ENCODE measurements around the gene PGA5.

The PGA5 gene

GRCh38 chr11:61270354-61271076 is 29.5 kb downstream of the PGA5 start:
- no peak for DNase-seq

DNA sequence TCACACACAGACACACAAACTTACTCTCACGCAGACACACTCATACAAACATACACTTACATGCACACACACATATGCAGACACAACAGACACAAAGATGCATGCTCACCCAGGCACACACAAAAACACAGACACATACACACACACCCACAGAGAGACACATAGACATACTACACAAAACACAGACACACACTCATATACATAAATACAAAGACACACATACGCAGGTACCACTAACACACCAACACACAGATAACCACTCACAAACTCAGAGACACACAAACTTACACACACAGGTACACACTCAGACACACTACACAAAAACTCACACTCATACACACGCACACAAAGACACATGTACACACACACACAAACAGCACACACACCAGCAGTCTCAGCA is 31.8 kb downstream of the PGA5 start:
- no peak for DNase-seq

DNA sequence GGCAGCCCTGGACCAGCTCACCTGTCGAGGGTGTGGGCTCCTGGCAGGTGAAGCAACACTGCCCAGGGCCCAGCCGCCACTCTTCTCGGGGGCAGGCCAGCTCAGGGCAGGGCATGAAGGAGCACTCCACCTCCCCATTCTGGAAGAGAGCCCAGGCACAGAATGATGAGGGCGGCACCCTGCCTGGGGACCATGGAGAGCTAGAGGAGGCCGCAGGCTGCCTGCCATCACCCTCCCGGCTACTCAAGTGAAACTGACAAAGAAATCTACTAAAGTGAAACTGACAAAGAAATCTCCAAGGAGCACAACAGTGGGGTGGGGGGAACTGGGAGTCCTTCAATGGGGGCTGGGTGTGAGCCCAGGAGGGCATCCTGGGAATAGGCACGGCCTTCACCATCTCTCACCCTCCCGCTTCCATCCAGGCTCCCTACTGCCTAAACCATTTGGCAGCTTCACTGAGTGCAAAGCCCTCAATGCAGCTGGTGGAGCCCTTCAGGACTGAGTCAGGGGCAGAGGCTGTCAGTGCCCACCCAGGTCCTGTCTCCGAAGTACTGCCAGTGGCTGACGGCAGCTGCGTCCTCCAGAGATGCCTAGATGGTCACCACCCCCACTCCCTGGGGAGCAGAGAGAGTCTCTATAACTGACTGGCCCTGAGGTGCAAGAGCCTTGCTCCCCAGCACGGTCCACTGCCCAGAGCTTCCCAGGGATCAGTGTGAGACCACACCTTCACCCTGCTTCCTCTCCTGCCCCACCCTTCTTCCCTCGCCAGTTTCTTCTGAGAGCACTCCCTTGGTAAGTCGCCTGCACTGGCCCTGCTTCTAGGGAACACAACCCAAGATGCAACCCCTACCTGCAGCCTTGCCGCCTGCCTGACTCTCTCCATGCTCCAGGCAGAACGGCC is 32.5 kb downstream of the PGA5 start:
- DNase-seq = no peak

GRCh38 chr11:61274084-61274483 is 33.1 kb downstream of the PGA5 start:
- DNase-seq = no peak

DNA sequence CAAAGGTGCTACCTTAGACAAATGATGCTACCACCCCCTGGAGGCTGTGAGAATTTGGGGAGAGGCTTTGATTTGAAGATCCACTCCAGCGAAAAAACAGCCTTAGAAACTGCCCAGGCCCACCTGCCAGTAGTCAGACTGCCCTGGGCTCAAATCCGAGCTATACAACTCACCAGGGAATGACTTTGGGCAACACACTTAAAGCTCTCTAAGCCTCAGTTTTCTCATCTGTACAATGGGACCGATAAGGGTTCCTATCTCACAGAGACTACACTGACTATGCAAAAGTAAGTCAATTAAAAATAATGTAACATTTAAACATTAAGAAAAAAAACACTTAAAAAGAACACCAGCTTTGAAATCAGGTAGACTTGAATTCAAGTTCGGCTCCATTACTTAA is 34.2 kb downstream of the PGA5 start:
- DNase-seq = no peak

- DNase-seq = no peak
Observed at GRCh38 chr11:61277186-61278000, 36.4 kb downstream of the PGA5 start.

DNA sequence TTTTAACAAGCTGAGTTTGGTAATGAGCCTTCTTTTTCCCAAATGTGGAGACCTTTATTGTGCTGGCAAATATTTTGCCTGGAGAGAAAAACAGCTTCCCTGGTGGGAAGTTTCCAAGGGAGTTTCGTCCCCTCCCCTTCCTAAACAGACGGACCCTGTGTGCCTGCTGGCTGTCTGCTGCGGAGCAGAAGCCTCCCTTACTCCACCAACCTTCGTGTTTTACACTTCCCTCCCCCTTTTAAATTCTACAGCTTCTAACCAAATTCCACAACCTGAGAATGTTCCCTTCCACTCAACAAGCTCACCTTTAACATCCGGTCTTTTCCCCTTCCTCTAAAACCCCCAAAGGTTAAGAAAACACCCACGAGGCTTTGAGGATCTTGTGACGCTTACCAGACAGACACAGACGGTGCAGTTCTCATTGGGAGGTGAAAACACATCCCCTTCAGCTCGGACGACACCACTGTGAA is 37.1 kb downstream of the PGA5 start:
- no peak for DNase-seq

- no peak for DNase-seq
Observed at GRCh38 chr11:61279934-61280659, 39.1 kb downstream of the PGA5 start.

- DNase-seq = no peak
Observed at GRCh38 chr11:61280883-61281580, 40.1 kb downstream of the PGA5 start.

DNA sequence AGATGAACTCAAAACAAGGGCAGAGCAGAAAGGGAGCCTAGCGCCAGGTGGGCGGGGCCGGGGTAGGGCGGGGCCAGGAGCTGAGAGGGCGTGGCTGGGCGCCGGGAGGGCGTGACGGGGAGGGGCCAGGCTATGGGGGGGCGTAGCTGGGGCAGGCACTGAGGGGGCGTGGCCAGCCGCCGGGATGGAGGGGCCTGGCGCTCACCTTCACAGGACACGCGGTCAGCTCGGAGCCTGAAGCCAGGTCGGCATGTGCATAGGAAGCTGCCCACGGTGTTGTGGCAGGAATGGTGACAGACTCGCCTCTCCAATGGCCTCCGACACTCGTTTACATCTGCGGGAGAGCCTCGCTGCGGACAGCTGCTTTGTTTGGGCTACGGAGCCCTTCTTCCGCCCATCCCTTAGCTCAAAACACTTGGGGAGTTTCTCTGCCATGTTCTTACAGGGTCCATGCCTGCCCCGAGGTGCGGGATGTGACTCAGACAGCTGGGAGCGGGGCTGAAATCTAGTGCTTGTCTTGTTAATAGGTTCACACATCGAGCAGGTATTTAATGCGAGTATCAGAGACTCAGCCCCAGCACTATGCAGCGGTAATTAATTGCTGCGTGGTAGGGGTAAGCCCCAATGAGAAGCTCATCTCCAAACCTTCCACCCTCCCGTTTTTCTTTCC is 40.7 kb downstream of the PGA5 start:
- DNase-seq = peak; percentile 24

GRCh38 chr11:61283613-61284012 is 42.6 kb downstream of the PGA5 start:
- DNase-seq = no peak

- DNase-seq = no peak
Observed at GRCh38 chr11:61287338-61287977, 46.5 kb downstream of the PGA5 start.

DNA sequence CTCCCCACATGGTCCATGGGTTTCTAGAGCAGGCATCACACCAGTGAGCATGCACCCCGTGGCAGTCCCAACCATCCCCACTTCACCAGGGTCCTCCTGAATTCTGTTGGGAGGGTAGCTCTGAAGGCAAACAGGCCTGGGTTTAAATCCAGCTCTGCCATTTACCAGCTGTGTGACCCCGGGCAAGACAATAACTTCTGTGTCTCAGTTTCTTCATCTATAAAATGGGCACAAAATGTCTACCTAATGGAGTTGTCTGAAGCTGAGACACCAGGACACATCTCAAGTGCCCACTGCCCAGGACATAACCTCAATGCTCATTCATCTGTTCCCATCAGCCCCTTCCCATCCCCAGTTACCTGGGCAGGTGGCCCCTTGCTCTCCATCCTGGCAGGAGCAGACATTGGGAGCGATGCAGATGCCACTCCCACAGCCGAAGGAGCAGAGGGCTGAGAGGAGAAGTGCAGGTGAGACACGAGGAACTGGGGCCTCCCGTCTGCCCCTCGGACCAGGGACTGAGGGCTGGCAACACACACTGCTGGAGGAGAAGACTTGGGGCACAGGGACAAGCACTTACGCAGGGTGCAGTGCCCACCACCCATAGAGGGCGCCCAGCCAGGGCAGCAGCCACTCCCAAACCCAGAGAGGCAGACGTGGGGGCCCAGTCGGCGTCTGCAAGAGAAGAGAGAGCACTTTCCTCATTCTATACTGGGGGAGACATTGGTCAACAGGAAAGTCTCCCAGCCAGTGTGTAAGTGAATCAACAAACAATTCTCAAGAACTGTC is 50.1 kb downstream of the PGA5 start:
- DNase-seq = peak; percentile 16

DNA sequence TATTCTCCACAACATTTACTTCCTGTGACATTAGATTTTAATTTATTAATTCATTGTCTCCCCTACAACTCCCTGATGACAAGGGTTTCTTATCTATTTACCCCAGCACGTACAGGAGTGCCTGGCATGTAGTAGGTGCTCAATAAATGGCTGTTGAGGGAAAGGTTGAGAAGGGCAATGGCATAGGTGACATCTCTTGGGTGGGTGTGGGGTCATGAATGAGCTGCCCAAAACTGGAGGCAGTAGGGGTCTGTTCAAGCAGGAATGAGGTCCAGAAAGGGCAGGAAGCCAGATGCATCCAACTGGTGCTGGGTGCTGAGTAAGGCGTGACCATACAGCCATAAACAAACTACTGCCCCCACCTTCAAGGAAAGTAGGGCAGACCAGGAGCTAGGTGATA is 51.4 kb downstream of the PGA5 start:
- DNase-seq = no peak

- peak; percentile 65 for DNase-seq
Observed at GRCh38 chr11:61293867-61294716, 53.1 kb downstream of the PGA5 start.

DNA sequence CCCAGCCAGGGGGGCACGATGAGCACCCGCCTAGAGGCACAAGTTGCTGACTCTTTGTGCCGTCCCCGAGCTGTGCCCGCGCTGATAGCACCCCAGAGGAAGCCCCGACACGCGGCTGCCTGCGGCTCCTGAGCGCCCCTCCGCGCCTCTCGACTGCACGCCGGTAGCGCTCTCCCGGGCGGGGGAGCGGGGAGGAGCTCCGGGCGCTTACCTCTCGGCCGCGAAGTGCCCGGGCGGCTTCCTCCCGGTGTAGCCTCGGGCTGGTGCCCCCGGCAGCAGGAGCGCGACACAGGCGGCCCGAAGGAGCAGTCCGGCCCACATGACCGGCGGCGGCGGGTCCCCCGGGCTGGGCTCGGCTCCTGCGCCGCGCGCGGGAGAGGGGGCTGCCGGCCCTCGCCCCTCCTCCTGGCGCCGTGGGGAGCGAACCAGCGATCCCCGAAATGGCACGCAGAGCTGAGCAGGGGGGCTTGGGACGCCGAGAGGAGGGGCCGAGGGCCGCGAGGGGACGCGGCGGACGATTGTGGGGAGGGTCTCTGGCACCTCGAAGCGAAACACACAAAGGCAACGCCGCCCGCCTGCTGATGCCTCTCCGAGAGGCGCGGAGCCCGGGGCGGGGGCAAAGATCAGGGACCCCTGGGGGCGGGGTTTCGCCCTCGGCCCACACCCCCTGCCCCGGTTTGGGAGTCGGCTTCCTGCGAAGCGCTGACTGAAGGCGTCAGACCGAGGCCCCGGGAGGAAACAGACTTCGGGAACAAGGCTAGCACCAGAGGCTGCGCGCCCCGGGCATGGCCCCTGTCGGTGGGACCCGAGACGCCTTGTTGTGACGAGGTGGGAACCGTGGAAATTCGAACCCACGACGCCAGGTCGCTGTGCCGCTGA is 54.0 kb downstream of the PGA5 start, which contains the start of gene VWCE:
VWCE (minus strand) TSS at position 600 of the 879 bp plus-strand sequence; CDS start at position 321, 279 bp downstream.
- peak; percentile 81 for DNase-seq

- DNase-seq = no peak
Observed at GRCh38 chr11:61295596-61295926, 54.6 kb downstream of the PGA5 start.

- DNase-seq = no peak
Observed at GRCh38 chr11:61297341-61297740, 56.4 kb downstream of the PGA5 start.
